ENCODE measurements around the gene KDM8.

DNA sequence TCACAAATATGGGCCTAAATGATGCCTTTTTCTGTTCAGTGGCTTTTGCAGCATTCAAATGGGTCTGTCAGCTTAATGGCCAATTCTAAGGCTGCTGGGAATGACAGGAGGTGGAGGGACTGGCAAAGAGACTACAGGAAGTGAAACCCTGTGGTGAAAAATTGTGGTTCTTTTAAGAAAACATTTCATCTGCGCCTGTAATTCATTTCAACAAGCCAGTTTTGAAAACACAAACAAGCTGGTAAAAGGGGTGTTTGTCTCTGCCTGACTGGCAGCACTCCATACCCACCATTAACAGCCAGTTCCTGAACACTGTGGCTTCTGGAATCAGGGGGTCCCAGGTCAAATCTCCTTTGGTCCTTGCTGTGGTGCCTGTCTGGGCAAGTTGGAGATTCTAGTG, 3.6 kb upstream of the KDM8 start:
- TF ChIP-seq EZH2 (IDR thresholded peaks at IDR 0.05; ENCODE audit: low read length, unreplicated experiment): no peak
- TF ChIP-seq CTCF (conservative IDR thresholded peaks at IDR 0.05; ENCODE audit: low read depth, low read length): no peak
